Activated naive CD4-positive, alpha-beta T cell treated with anti-CD3 and anti-CD28 coated beads, Interleukin-2, amount 10 ng/mL, durations not matched to agents 5 hours and 36 hours (primary cell): Measurements from ENCODE around the gene TAF7L. TPM values are rescaled to one million over a fixed set of nuclear protein-coding genes. Genes with fewer than 3 reads are reported as not detected.

Experiments
- total RNA-seq, 2 experiments: library from RNA; stranded (reverse); gene quantifications; one replicate each; pipeline ENCODE4 v1.2.3, GENCODE V29; 2021

Gene TAF7L
- total RNA-seq = not detected

GRCh38 chrX:101290957-101291603 is at the start of gene TAF7L:
Gene TAF7L, minus strand, starts transcription at chrX:101291334. Its CDS starts 3,791 bp downstream, at chrX:101287543.

DNA sequence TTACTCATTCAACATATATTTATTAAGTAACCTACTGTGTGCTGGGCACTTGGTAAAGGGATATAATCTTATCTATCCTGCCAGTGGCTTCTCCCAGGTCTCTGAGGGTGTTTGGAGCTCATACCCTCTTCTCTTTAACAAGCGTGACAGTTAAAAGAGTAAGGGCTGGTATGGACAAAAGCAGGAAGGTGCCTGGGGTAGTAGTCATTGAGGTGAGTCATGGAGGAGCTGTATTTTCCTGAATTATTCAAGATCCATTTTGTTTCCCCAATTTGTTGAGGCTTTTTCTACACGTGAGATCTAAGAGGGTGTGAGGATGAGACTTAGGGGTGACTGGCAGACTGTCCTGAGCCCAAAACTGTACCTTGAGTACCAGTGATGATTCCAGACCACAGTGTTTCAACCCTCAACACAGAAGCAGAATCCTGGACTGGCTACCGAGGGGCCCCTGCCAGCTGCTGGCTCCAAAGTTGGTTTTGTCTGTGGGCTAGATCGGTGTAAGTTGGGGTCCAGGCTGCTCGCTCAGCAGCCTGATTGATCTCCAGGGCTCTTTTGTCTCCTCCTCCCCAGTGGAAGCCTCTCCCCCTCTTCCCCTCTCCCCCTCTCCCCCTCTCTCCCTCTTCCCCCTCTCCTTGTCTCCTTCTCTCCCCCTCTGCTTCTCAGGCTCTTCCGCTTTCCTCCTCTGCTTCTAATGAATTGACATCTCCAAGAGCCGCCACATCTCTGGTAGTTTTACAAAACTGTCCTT is 71.8 kb downstream of the TAF7L start, which contains the start of gene DRP2:
Gene DRP2 (plus strand): TSS at position 671 of the 748 bp plus-strand sequence. CDS start 11,862 bp downstream, outside the sequence.

Other genes starting within 250 kb of the TAF7L start
- gene TRMT2B, start 239.2 kb downstream of the TAF7L start, total RNA-seq = 10 to 100 TPM; 22.7 to 26.4 TPM
- gene TMEM35A, start 212.5 kb downstream of the TAF7L start, total RNA-seq = not detected
- gene CENPI, start 193.1 kb downstream of the TAF7L start, total RNA-seq = 10 to 100 TPM; 18.9 to 19.5 TPM
- under 1 TPM; 0.45 to 0.55 TPM for gene DRP2, start 71.5 kb downstream of the TAF7L start, total RNA-seq
- gene TIMM8A, start 57.4 kb upstream of the TAF7L start, total RNA-seq = 10 to 100 TPM; 12.3 to 14.0 TPM
- under 1 TPM; 0.10 to 0.28 TPM for gene BTK, start 94.9 kb upstream of the TAF7L start, total RNA-seq
- gene RPL36A, start 99.7 kb upstream of the TAF7L start, total RNA-seq = 100 to 1,000 TPM; 331 to 406 TPM
- 10 to 100 TPM; 22.6 to 23.6 TPM for gene GLA, start 116.6 kb upstream of the TAF7L start, total RNA-seq
- gene HNRNPH2, start 116.9 kb upstream of the TAF7L start, total RNA-seq = 10 to 100 TPM; 45.3 to 46.4 TPM
- 1 to 10 TPM; 2.2 to 2.3 TPM for gene ARMCX4, start 194.1 kb upstream of the TAF7L start, total RNA-seq